Kidney (tissue), 14 donors: Measurements from ENCODE around the gene DYNC1H1. TPM values are rescaled to one million over a fixed set of nuclear protein-coding genes. Genes with fewer than 3 reads are reported as not detected.

Source experiments
- DNase-seq, 5 donors: peaks; one replicate each; pipeline ENCODE4 v3.0.0-alpha.2; 2013 to 2020
- FAIRE-seq: peaks from 2 replicates; lab custom pipeline; 2012; peaks lifted over from hg19 to GRCh38; lab: Jason Lieb, UNC
- H3K27ac ChIP-seq, 2 donors: one replicate each; pipeline ENCODE4 v1.7.0; 2013; ENCODE audit warnings: low read depth in 2 of 2, low read length in 2 of 2, inconsistent platforms in 1 of 2
- H3K27me3 ChIP-seq: one replicate; pipeline ENCODE4 v1.7.1; 2013; ENCODE audit warnings: low read length, inconsistent platforms; ENCODE audit not compliant: control insufficient read depth, insufficient read depth
- H3K36me3 ChIP-seq, 3 donors: one replicate each; pipeline versions ENCODE4 v1.7.0 to v1.7.1; 2013; ENCODE audit warnings: low read length in 3 of 3, control low read depth in 1 of 3, inconsistent platforms in 1 of 3; ENCODE audit not compliant: insufficient read depth in 3 of 3, control insufficient read depth in 2 of 3
- H3K4me1 ChIP-seq, 3 donors: one replicate each; pipeline versions ENCODE4 v1.7.0 to v1.7.1; 2013; ENCODE audit warnings: low read length in 3 of 3, inconsistent platforms in 1 of 3, low read depth in 1 of 3; ENCODE audit not compliant: control insufficient read depth in 2 of 3, insufficient read depth in 2 of 3
- H3K4me3 ChIP-seq, 3 donors: one replicate each; pipeline versions ENCODE4 v1.7.0 to v1.8.1; 2013; ENCODE audit warnings: low read length in 3 of 3, control low read depth in 1 of 3, inconsistent platforms in 1 of 3
- H3K9ac ChIP-seq, 3 donors: one replicate each; pipeline versions ENCODE4 v1.7.0 to v1.7.1; 2013; ENCODE audit warnings: low read length in 3 of 3, control low read depth in 1 of 3, inconsistent platforms in 1 of 3
- H3K9me3 ChIP-seq, 3 donors: one replicate each; pipeline versions ENCODE4 v1.7.0 to v1.7.1; 2013; ENCODE audit warnings: low read length in 3 of 3, control low read depth in 1 of 3, inconsistent platforms in 1 of 3; ENCODE audit not compliant: control insufficient read depth in 2 of 3, insufficient read depth in 1 of 3
- intact Hi-C: fragments of 100-400 bp; cut with DNase I; formaldehyde crosslinking; loops from one replicate; pipeline ENCODE4 v1.11.1; 2022
- polyA plus RNA-seq: library from polyadenylated mRNA; stranded (reverse); fragments of 350-450 nt; fragmentation: Illumina TruSeq; extraction: RNeasy Lipid Tissue Mini Kit (QIAGEN cat#74804); gene quantifications from one replicate; pipeline ENCODE4 v1.2.3, GENCODE V29; 2014; ENCODE audit warnings: low read depth, low replicate concordance; ENCODE audit not compliant: insufficient read depth
- total RNA-seq: library from RNA; stranded (reverse); fragmentation: NEBNext Ultra II Directional; extraction: Animal tissue kit (Norgen Biotek cat#: 25700); gene quantifications from one replicate; pipeline ENCODE4 v1.2.1, GENCODE V29; 2021
- TF ChIP-seq, protein P1 (sequence below): IDR thresholded peaks from 3 replicates; pipeline ENCODE4 v1.5.1; 2012; ENCODE audit warnings: mild to moderate bottlenecking, moderate library complexity, borderline replicate concordance; ENCODE audit not compliant: insufficient read depth; ENCODE audit errors: extremely low read depth
- donor health status: control.
- donor health status: control.
- donor health status: control.
- donor health status: control.
- donor health status: control.
- donor health status: DM: yes; HTN: yes; CAD: no.
- donor health status: Normal renal cell carcinoma (clear cell type).

DYNC1H1 gene
- total and polyA plus RNA-seq, 2 donors from 2014 or later: 132 to 390 TPM

GRCh38 chr14:101992708-101993107 lies 28.3 kb downstream of the DYNC1H1 start:
- no peak overlapping the region for H3K9ac ChIP-seq
- intact Hi-C loops: no loop called here
- DNase-seq (no peak), FAIRE-seq (no peak)
- TF ChIP-seq, protein P1, sequence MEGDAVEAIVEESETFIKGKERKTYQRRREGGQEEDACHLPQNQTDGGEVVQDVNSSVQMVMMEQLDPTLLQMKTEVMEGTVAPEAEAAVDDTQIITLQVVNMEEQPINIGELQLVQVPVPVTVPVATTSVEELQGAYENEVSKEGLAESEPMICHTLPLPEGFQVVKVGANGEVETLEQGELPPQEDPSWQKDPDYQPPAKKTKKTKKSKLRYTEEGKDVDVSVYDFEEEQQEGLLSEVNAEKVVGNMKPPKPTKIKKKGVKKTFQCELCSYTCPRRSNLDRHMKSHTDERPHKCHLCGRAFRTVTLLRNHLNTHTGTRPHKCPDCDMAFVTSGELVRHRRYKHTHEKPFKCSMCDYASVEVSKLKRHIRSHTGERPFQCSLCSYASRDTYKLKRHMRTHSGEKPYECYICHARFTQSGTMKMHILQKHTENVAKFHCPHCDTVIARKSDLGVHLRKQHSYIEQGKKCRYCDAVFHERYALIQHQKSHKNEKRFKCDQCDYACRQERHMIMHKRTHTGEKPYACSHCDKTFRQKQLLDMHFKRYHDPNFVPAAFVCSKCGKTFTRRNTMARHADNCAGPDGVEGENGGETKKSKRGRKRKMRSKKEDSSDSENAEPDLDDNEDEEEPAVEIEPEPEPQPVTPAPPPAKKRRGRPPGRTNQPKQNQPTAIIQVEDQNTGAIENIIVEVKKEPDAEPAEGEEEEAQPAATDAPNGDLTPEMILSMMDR: no peak
- peaks cover 35 to 69% (median 63%) of the 10 kb centered on the region in 3 donors for H3K36me3 ChIP-seq
- H3K4me1 ChIP-seq: no peaks in the 10 kb centered on the region
- no peak overlapping the region for H3K4me3 ChIP-seq
- H3K27me3 ChIP-seq: no peaks in the 10 kb centered on the region
- H3K9me3 ChIP-seq: no peaks in the 10 kb centered on the region
- no peak overlapping the region for H3K27ac ChIP-seq

DNA sequence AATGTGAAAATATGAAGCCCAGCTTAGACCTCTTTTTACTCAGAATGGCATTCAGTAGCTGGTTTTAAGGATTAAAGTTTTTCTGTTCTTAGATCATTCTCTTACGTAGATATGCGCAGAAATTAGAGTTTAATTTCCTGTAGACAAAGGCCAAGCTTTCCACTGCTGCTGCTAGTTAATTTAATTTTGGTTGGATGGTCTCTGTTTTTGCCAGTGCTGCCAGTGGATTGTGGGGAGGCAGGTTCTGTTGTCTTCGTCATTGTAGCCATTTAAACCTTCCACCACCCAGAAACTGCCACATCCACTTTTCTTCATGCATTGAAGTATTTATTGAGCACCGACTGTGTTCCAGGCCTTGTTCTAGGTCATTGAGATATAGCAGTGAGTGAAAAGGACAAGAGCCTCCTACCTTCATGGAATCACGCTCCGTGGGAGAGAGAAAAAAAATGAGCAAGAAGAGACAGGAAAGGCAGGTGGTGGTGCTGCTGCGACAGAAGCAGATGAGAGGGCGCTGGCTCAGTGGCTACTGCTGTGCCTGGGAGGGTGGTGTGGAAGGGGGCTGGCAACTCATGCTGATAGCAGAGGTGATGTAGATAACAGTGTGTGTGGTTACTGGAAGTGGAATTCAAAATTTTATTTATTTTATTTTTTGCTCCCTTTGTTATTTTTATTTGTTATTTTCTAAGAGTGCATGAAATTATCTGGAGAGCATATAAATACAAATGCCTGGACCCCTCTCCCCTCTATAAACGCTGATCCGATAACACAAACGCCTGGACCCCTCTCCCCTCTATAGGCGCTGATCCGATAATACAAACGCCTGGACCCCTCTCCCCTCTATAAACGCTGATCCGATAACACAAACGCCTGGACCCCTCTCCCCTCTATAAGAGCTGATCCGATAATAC lies 33.3 kb downstream of the DYNC1H1 start:
- intact Hi-C loops: no loop called here
- Histone ChIP-seq H3K27me3 (no peaks in the 10 kb centered on the region), H3K4me1 (no peaks in the 10 kb centered on the region), H3K9ac (no peak overlapping the region), H3K9me3 (no peaks in the 10 kb centered on the region), H3K4me3 (no peak overlapping the region), H3K36me3 (peaks cover 25 to 57% (median 52%) of the 10 kb centered on the region in 3 donors), H3K27ac (no peak overlapping the region)
- FAIRE-seq: no peak
- TF ChIP-seq, protein P1: no peak
- DNase-seq: no peak

DNA sequence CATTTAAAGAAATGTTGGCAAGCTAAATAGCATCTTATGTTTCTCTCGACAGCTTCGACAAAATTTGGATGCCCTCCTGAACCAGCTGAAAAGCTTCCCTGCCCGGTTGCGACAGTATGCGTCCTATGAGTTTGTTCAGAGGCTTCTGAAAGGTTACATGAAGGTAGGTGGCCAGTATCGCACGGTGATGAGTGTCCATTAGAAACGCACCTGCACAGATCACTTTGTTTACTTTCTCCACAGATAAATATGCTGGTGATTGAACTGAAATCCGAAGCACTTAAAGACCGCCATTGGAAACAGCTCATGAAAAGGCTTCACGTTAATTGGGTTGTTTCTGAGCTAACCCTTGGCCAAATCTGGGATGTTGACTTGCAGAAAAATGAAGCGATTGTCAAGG lies 36.5 kb downstream of the DYNC1H1 start:
- Histone ChIP-seq H3K9ac (no peak overlapping the region), H3K27ac (no peak overlapping the region), H3K9me3 (no peaks in the 10 kb centered on the region), H3K4me3 (no peak overlapping the region), H3K36me3 (peaks cover 15 to 59% (median 47%) of the 10 kb centered on the region in 3 donors), H3K27me3 (no peaks in the 10 kb centered on the region), H3K4me1 (no peaks in the 10 kb centered on the region)
- FAIRE-seq: no peak
- intact Hi-C loops: no loop called here
- TF ChIP-seq, protein P1: no peak
- no peak for DNase-seq
